K562 (cell line): ENCODE data around the gene TBC1D9. TPM values are rescaled to one million over a fixed set of nuclear protein-coding genes. Genes with fewer than 3 reads are reported as not detected.

Experiments used
- ATAC-seq: fragments of 200-7000 bp; cut with Tn5 transposase; 3 replicates; pipeline ENCODE4 v1.9.1; 2020; ENCODE audit warnings: moderate library complexity
- BruUV-seq: library from RNA; stranded (reverse); fragments of 400-500 nt; replicated peaks from 2 replicates; lab custom pipeline; 2021; lab: Mats Ljungman, UMichigan
- CTCF ChIA-PET: fragments of 300-600 bp; formaldehyde crosslinking; extraction: SDS; loops from one replicate; lab custom pipeline; 2021; ENCODE audit warnings: low intra/inter-chr PET ratio; lab: Yijun Ruan, JAX
- POLR2A ChIA-PET: fragments of 300-600, 350-650 bp; sonication (Branson Sonifier 250); formaldehyde crosslinking; extraction: SDS; loops from one replicate; lab custom pipeline; 2021; ENCODE audit warnings: antibody characterized with exemption, inconsistent platforms; lab: Yijun Ruan, JAX
- DNase-seq, 4 experiments: peaks; one replicate each; pipeline versions ENCODE4 v3.0.0 to v3.0.0-alpha.2; 2011 to 2018; ENCODE audit warnings: low spot score in 3 of 4, mixed read lengths in 3 of 4; ENCODE audit errors: extremely low read depth in 1 of 4
- FAIRE-seq: peaks from 2 replicates; lab custom pipeline; 2011; peaks lifted over from hg19 to GRCh38; lab: Jason Lieb, UNC
- H2AFZ ChIP-seq: 2 replicates; pipeline ENCODE4 v1.6.0; 2011; ENCODE audit warnings: low read depth, low read length, control low read depth, inconsistent platforms
- H3K27ac ChIP-seq: fragments of 200-600 bp; 3 replicates; pipeline ENCODE4 v1.8.0; 2011; ENCODE audit warnings: low read depth, mild to moderate bottlenecking, control low read depth, inconsistent platforms, low read length, moderate library complexity, mixed read lengths; ENCODE audit errors: extremely low read depth
- H3K27me3 ChIP-seq, 2 experiments: fragments of 300-600 bp in 1 of 2; 2 replicates in 1 of 2; 3 replicates in 1 of 2; pipeline versions ENCODE4 v1.6.0 to v1.8.0; 2011; ENCODE audit warnings: inconsistent platforms in 2 of 2, low read length in 2 of 2, mild to moderate bottlenecking in 1 of 2, mixed read lengths in 1 of 2, moderate library complexity in 1 of 2; ENCODE audit not compliant: control insufficient read depth in 2 of 2, insufficient read depth in 2 of 2
- H3K36me3 ChIP-seq: fragments of 300-600 bp; 3 replicates; pipeline ENCODE4 v1.8.0; 2011; ENCODE audit warnings: mild to moderate bottlenecking, low read length, inconsistent platforms; ENCODE audit not compliant: control insufficient read depth, insufficient read depth
- H3K4me1 ChIP-seq, 2 experiments: fragments of 200-600 bp in 1 of 2; replicated peaks in 1 of 2; 2 replicates in 1 of 2; 3 replicates in 1 of 2; pipeline versions ENCODE4 v1.5.1 to v1.8.0; 2011; ENCODE audit warnings: inconsistent platforms in 2 of 2, low read length in 2 of 2, mild to moderate bottlenecking in 1 of 2, mixed read lengths in 1 of 2, moderate library complexity in 1 of 2; ENCODE audit not compliant: control insufficient read depth in 2 of 2, insufficient read depth in 2 of 2
- H3K4me2 ChIP-seq: 2 replicates; pipeline ENCODE4 v1.6.1; 2011; ENCODE audit warnings: low read length, control low read depth, inconsistent platforms, mixed read lengths; ENCODE audit not compliant: insufficient read depth
- H3K4me3 ChIP-seq: fragments of 200-600 bp; sonication (generic), shearing (Covaris generic); 2 replicates; pipeline ENCODE4 v1.5.1; 2016; ENCODE audit warnings: control low read depth, inconsistent platforms
- H3K79me2 ChIP-seq: fragments of 200-600 bp; 3 replicates; pipeline ENCODE4 v1.8.0; 2011; ENCODE audit warnings: low read length, inconsistent platforms; ENCODE audit not compliant: control insufficient read depth, insufficient read depth
- H3K9ac ChIP-seq, 2 experiments: 2 replicates each; pipeline versions ENCODE4 v1.6.0 to v1.6.1; 2011; ENCODE audit warnings: low read depth in 2 of 2, low read length in 2 of 2, control low read depth in 1 of 2, inconsistent platforms in 1 of 2, mild to moderate bottlenecking in 1 of 2, mixed read lengths in 1 of 2; ENCODE audit not compliant: insufficient read depth in 1 of 2
- H3K9me1 ChIP-seq: one replicate; pipeline ENCODE4 v1.6.0; 2011; ENCODE audit warnings: inconsistent platforms, mild to moderate bottlenecking, low read length, moderate library complexity; ENCODE audit not compliant: control insufficient read depth, insufficient read depth
- H3K9me3 ChIP-seq: replicated peaks from 2 replicates; pipeline ENCODE4 v1.5.1; 2011; ENCODE audit warnings: low read depth, low read length, inconsistent platforms; ENCODE audit not compliant: control insufficient read depth, insufficient read depth
- H4K20me1 ChIP-seq: replicated peaks from 2 replicates; pipeline ENCODE4 v1.6.1; 2011; ENCODE audit warnings: low read length, inconsistent platforms, mixed read lengths; ENCODE audit not compliant: control insufficient read depth, insufficient read depth
- CUX1 ChIP-seq: fragments of 200-800 bp; sonication (Bioruptor generic); IDR thresholded peaks from 2 replicates; pipeline ENCODE4 v1.6.1; 2016; ENCODE audit warnings: missing genetic modification characterization, missing compliant biosample characterization
- E2F4 ChIP-seq: sonication (generic); formaldehyde crosslinking; IDR thresholded peaks from 2 replicates; pipeline ENCODE4 v1.8.0; 2022; ENCODE audit warnings: mild to moderate bottlenecking, low read depth, missing genetic modification reagents
- HDAC2 ChIP-seq: fragments of 450-650 bp; IDR thresholded peaks from 2 replicates; pipeline ENCODE4 v1.6.1; 2016; ENCODE audit warnings: mild to moderate bottlenecking
- MIER1 ChIP-seq: fragments of 450-650 bp; IDR thresholded peaks from 2 replicates; pipeline ENCODE4 v1.6.1; 2016; ENCODE audit warnings: antibody characterized with exemption, mild to moderate bottlenecking, low read depth
- PCBP1 ChIP-seq: fragments of 200-400 bp; formaldehyde crosslinking; IDR thresholded peaks from 2 replicates; pipeline ENCODE4 v1.6.1; 2018; ENCODE audit warnings: mild to moderate bottlenecking, low read depth, low read length; ENCODE audit not compliant: poor library complexity, severe bottlenecking
- ZBTB17 ChIP-seq: fragments of 450-650 bp; formaldehyde crosslinking; IDR thresholded peaks from 2 replicates; pipeline ENCODE4 v1.4.0; 2020; ENCODE audit warnings: mild to moderate bottlenecking
- ZNF717 ChIP-seq: fragments of 250-450 bp; sonication (Bioruptor Pico); IDR thresholded peaks from 2 replicates; pipeline ENCODE4 v1.5.0; 2021
- WGBS: fragments of 100-300 bp; shearing (Covaris generic); methylation state at CpG from one replicate; pipeline ENCODE4 v1.1.6; 2016; ENCODE audit warnings: low coverage, mixed read lengths; ENCODE audit not compliant: insufficient coverage; ENCODE audit errors: missing lambda C conversion rate; 5-methylcytosine and 5-hydroxymethylcytosine counted together
- in situ Hi-C: fragments of 300-500 bp; cut with MboI; formaldehyde crosslinking; loops from 4 replicates; pipeline ENCODE4 v1.15.0; 2018; ENCODE audit warnings: inconsistent platforms, mixed read lengths
- intact Hi-C: fragments of 100-400 bp; cut with micrococcal nuclease; formaldehyde crosslinking; loops from 2 replicates; pipeline ENCODE4 v1.14.2; 2022
- polyA plus RNA-seq, 8 experiments: library from polyadenylated mRNA; depleted of rRNA in 4 of 8; stranded (reverse) in 5 of 8; unstranded in 3 of 8; fragments of >200 nt; fragmentation: Nextera tagmentation in 2 of 8; fragmentation: Illumina TruSeq in 1 of 8; extraction: Ambion mirVana in 2 of 8; extraction: Trizol in 1 of 8; gene quantifications; 2 replicates each; pipeline versions ENCODE4 v1.2.1 to v1.2.3, GENCODE V29; 2011 to 2014; ENCODE audit warnings: inconsistent platforms in 1 of 8, missing spikeins in 1 of 8
- total RNA-seq, 7 experiments: library from RNA; depleted of rRNA in 6 of 7; stranded (reverse); fragments of >200 nt in 6 of 7; fragmentation: Illumina TruSeq in 2 of 7; extraction: Trizol in 2 of 7; gene quantifications; 2 replicates each; pipeline versions ENCODE4 v1.2.1 to v1.2.3, GENCODE V29; 2011 to 2021; ENCODE audit warnings: low replicate concordance in 1 of 7

The TBC1D9 gene
- total and polyA plus RNA-seq, 9 of the 15 experiments (the other 6 are each of a cell fraction or from before 2014, with no cell fraction given) = 0.13 TPM; not detected in 8

DNA sequence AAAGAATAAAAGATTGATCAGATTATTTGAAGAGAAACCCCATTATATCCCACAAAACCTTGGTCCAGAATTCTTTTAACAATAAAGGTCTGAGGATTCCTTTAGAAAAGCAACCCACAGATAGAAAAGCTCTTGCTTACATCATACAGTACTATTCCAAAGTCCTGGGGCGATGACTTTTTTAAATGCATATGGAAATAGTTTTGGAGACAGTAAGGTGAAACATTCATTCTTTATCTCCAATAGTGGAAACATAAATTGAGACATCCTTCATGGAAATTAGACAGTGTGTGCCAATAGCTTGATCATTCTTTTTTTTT, 101.7 kb downstream of the TBC1D9 start:
- Histone ChIP-seq H2AFZ (no peak overlapping the region), H3K9me1 (no peaks in the 10 kb centered on the region), H3K27me3 (no peaks in the 10 kb centered on the region), H3K4me2 (no peak overlapping the region), H3K4me1 (no peaks in the 10 kb centered on the region), H3K27ac (no peak overlapping the region), H3K4me3 (no peak overlapping the region), H3K79me2 (no peaks in the 10 kb centered on the region), H3K9ac (no peak overlapping the region), H3K9me3 (no peaks in the 10 kb centered on the region), H3K36me3 (no peaks in the 10 kb centered on the region), H4K20me1 (no peaks in the 10 kb centered on the region)
- CTCF ChIA-PET = no interaction called here
- BruUV-seq = no TSS peak
- in situ Hi-C loops = no loop called here
- POLR2A ChIA-PET = interaction anchor here (0.7 kb wide), 1 partner anchor 51 kb away, joined by 3 read pairs; no protein-coding TSS in a partner anchor
- DNase-seq (no peak), FAIRE-seq (no peak), ATAC-seq (no peak)
- intact Hi-C loops = no loop called here
- 6% methylated on average over 1 of the region's 1 CpG for WGBS
- TF ChIP-seq HDAC2 (no peak), CUX1 (no peak), MIER1 (no peak), ZNF717 (CRISPR knock-in tag) (no peak), PCBP1 (no peak), ZBTB17 (CRISPR knock-in tag) (no peak), E2F4 (no peak)
